ENCODE results near the gene SYCN.
"Not testable (repeated sequence)": the region's sequence is repeated elsewhere in the genome, so short reads cannot be mapped to it uniquely, and the experiment has no call there.

Gene SYCN

GRCh38 chr19:39218230-39219007 is 14.4 kb upstream of the SYCN start:
- no peak for DNase-seq (ENCODE audit: low read depth)
- H3K4me3 ChIP-seq (ENCODE audit: low read depth, low read length) = no peak overlapping the region
- no peak for TF ChIP-seq CTCF (IDR thresholded peaks at IDR 0.05; ENCODE audit: low read depth, low read length, missing control alignments)

- H3K4me3 ChIP-seq (ENCODE audit: low read depth, low read length) = no peak overlapping the region
- TF ChIP-seq CTCF (IDR thresholded peaks at IDR 0.05; ENCODE audit: low read depth, low read length, missing control alignments) = no peak
- DNase-seq (ENCODE audit: low read depth) = no peak
Observed at GRCh38 chr19:39217094-39217493, 13.0 kb upstream of the SYCN start.

GRCh38 chr19:39215323-39215722 is 11.3 kb upstream of the SYCN start:
- not testable (repeated sequence) for H3K4me3 ChIP-seq (ENCODE audit: low read depth, low read length); DNase-seq (ENCODE audit: low read depth)

- peak; percentile 59 for TF ChIP-seq CTCF (IDR thresholded peaks at IDR 0.05; ENCODE audit: low read depth, low read length, missing control alignments)
- no peak for DNase-seq (ENCODE audit: low read depth)
- no peak overlapping the region for H3K4me3 ChIP-seq (ENCODE audit: low read depth, low read length)
Observed at GRCh38 chr19:39212375-39212742, 8.3 kb upstream of the SYCN start.

- H3K4me3 ChIP-seq (ENCODE audit: low read depth, low read length) = no peak overlapping the region
- no peak for DNase-seq (ENCODE audit: low read depth)
- no peak for TF ChIP-seq CTCF (IDR thresholded peaks at IDR 0.05; ENCODE audit: low read depth, low read length, missing control alignments)
Observed at GRCh38 chr19:39211731-39212374, 7.8 kb upstream of the SYCN start.

GRCh38 chr19:39209196-39209595 is 5.1 kb upstream of the SYCN start:
- no peak for DNase-seq (ENCODE audit: low read depth)
- H3K4me3 ChIP-seq (ENCODE audit: low read depth, low read length) = no peak overlapping the region
- no peak for TF ChIP-seq CTCF (IDR thresholded peaks at IDR 0.05; ENCODE audit: low read depth, low read length, missing control alignments)

- no peak overlapping the region for H3K4me3 ChIP-seq (ENCODE audit: low read depth, low read length)
- no peak for DNase-seq (ENCODE audit: low read depth)
- no peak for TF ChIP-seq CTCF (IDR thresholded peaks at IDR 0.05; ENCODE audit: low read depth, low read length, missing control alignments)
Observed at GRCh38 chr19:39208175-39208795, 4.2 kb upstream of the SYCN start.
